HG03066 (cell line): ENCODE measurements around the gene DIP2C.
"Not testable (repeated sequence)": the region's sequence is repeated elsewhere in the genome, so short reads cannot be mapped to it uniquely, and the experiment has no call there.

Experiments
- ATAC-seq: cut with Tn5 transposase; IDR thresholded peaks from one replicate; pipeline ENCODE4 v1.9.1; 2021; ENCODE audit warnings: low read depth; ENCODE audit not compliant: unreplicated experiment

The DIP2C gene

DNA sequence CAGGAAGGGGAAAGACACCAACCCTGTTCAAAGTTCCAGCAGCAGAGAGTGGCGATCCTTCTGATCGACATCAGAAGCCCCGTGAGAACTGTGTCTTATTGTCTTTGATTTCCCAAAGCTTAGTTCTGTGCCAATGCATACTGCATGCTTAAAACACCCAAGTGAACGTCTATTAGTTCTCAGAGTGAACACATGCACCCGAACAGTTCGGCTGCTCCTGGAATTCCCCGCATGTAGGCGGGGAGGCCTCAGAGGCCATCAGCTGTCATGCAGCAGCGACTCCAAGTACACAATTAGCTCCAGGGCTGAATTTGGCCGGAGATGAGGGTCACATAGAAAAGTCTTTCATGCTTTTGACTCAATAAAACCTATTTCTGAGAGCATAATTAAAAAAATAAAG is 277.4 kb downstream of the DIP2C start:
- no peak for ATAC-seq

DNA sequence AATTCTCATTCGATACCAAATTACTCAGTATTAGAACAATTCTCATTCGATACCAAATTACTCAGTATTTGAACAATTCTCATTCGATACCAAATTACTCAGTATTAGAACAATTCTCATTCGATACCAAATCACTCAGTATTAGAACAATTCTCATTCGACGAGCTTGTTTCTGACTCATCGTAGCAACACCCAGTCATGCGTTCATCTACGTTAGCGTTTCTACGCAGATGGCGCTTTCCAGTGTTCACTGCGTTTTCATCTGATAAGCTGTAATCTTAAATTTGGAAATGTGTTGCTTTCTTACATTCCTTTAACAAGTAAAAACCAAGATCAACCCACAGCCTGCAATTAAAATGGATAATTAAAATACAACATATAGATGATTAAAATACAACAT is 277.9 kb downstream of the DIP2C start:
- no peak for ATAC-seq

DNA sequence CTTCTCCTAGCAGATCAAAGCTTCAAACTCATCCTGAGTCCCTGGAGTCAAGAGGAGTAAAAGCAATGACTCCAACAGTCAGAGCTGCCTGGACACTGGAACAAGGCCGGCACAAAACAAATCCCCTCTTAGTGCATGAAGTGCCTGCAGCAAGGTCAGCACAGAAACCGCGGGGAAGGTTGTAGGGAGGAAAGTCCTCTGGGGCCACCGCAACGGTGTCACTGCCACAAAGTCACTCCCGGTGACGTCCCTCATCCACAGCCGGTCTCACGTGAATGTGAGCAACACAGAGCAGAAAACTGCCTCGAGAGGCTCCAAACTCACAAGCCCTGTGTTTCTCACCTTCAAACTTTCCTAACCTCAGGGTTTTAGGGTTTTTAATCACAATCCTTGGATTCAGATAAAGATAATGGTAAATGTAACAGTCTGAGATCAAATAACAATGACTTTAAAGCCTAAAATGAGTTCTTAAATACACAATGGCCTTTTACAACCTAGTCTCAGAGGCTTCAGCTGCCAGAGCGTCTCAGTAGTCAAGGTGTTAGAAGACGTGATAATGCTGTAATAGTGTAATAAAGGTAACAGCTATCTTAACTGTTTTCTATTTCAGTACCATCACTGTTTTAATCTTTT is 279.9 kb downstream of the DIP2C start:
- ATAC-seq: no peak

DNA sequence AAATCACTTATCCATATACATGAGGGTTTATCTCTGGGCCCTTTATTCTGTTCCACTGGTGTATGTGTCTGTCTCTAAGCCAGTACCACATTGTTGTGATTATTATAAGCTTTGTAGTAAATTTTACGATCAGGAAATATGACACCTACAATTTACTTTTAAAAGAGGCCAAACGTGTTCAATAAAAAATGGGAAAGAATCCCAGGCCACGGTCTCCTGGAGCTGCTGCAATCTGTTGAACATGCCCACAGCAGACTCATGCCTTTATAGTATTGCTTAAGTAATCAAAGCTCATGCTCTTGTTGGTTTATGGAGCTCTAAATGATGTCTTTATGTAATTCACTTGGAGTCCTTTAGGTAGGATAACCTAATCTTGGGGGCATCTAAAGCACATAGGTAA is 281.2 kb downstream of the DIP2C start:
- no peak for ATAC-seq

DNA sequence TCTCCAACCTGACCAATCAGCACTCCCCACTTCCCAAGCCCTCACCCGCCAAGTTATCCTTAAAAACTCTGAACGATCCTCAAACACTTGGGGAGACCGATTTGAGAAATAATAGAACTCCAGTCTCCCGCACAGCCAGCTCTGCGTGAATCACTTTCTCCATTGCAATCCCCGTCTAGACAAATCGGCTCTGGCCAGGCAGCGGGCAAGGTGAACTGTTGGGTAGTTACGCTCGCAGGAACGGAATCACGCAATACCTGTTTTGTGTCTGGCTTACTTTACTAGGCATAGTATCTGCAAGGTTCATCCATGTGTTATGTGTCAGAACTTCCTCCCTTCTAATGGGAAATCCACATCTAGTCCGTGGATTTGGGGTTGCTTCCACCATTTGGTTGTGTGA is 282.5 kb downstream of the DIP2C start:
- no peak for ATAC-seq

DNA sequence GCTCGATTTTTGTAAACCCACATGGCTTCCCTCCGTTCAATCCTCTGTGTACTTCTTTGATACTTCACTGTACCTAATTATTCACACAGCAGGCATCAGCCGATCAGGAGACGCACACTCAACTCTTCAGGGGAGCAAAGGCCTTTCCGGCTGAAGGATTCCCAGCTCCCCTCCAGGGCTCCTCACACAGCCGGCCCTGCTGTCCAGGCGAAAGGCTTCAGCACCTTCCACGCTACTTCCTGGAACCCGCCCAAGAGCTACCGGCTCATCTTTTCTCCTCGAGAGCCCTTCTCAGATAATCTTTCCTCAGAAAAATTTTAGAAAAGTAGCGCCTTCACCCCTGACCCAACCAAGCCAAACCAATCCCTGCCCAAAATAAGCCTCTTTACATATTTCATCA is 283.8 kb downstream of the DIP2C start:
- no peak for ATAC-seq

DNA sequence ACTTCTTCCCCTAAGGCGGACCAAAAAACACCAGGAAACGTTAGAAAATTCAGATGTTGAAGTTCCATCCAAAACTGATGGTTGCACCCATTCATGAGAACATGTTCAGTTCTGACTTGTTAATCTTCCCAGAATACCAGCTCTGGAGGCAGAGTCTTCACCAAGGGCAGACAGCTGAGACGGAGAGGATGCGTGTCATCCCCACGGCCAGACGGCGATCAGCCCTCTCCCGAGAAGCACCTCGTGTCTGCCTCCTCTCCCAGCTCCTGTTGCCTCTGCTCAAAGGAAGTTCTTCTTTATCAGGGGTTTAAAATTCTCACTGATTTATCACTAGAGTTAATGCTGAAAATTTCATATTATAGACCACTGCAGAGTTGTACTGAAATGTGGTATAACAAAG is 284.5 kb downstream of the DIP2C start:
- no peak for ATAC-seq

DNA sequence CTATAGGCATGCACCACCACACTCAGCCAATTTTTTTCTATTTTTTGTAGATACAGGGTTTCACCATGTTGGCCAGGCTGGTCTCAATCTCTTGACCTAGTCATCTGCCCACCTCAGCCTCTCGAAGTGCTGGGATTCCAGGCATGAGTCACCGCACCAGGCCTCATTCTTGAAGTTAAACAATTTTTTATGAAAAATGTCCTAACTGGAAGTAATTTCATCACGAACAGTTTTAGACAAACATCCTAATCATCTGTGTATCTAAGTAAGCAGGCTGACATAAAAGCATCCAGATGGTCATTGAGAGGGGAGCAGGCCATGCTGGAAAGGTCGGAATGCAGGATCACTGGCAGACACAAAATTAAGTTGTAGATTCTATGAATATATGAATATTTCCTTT is 285.1 kb downstream of the DIP2C start:
- ATAC-seq: no peak

DNA sequence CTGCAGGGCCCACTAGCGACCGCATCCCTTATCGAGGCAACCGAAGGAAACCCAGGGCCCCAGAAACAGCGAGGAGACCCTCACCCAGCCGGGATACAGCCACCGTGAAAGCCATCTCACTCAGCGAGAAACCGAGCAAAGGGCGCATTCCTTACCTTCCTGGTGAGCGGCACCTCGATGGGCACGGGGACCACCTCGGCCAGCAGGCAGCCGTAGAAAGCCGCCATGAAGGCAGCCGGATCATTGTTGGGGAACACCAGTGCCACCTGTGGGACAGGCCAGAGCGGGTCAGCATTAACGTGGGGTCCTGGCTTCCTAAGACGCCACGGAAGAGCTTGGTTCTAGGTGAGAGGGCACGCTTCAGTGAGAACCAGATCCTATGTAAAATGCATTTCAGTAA is 290.5 kb downstream of the DIP2C start:
- ATAC-seq: no peak

DNA sequence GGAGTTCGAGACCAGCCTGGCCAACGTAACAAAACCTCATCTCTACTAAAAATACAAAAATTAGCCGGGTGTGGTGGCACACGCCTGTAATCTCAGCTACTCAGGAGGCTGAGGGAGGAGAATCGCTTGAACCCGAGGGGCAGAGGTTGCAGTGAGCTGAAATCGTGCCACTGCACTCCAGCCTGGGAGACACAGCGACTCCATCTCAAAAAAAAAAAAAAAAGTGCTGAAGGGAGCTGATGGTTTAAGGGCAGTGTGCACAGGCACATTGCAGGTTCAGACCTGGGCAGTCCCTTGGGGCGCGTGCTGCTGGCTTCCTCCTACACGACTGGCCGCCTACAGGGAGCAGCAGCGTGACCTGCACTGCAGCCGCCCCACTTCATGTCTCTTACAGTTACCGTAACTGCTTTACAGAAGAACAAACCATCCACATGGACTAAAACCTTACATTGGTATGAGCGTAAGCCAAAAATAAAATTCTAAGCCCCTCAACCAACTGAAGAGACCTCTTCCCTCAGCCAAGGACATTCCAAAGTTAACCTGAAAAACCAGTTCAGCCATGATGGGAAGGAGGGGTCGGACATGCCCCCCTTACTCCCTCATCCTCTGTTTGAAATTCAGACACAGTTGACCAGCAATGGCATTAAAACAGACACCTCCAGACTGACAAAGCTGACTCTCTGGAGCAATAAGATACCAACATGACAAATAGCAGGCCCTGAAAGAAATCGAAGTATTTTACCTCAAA is 292.0 kb downstream of the DIP2C start:
- ATAC-seq: no peak

DNA sequence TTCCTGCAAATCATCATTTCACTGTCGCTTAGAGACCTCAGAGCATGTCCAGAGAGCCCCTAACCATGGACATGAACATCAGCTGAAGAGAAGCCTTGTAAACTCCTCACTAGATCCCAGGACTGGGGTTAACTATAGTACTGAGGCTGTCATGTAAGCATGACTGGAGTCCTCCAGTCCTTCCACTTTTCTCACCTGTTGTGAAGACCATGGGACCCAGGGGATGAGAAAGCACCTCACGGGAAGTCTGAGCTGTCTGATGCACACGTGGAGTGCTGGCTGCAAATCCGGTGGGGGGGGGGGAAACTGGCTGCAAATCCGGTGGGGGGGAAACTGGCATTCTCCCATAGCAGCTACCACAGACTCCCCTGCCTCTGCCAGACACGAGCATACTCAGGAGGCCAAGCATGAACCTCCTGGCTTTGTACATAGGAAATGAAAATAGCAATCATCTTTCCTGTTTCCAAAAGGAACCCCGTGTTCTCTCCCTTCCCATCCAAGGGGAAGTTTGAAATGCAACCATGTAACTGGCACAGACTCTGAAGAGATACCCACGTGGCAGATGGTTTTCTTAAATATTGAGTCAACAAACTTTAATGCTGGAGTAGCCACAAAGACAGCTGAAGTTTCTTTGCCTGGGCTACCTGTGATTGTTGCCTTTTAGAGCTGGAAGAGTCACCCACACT is 292.8 kb downstream of the DIP2C start:
- no peak for ATAC-seq

DNA sequence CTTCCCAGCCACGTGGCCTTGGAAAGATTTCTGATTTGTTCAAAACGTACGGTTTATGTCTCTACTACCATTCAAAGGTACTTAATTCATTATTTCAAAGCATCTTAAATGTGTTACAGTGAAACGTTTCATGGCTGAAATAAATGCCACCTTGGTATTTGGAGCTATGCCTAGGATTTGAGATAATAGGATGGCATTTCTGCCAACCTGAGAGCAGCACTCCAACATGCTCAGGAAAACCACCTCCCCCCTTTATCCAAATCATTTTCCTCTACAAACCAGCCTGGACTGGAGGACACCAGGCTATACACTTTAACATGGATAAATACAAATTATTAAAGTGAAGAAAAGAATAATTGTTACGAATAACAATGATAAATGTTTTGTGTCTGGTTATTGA is 293.4 kb downstream of the DIP2C start:
- no peak for ATAC-seq

DNA sequence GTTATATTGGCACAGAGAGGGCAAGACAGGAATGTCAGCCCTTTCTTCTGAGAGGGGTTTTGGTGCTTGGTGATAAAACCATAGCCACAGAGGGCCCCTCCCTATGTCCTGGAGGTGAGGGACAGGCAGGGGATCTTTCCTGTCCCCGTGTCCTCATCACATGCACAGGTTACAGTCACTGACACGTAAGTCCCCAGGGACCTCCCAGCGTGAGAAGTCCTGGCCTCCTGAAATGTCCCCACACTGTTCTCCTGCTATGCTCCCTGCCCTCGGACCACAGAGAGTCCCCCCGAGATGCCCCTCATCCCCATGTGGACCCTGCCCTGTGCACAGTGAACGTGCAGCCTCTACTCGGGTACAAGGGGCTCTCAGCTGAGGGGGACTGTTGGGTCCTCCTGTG is 293.8 kb downstream of the DIP2C start:
- no peak for ATAC-seq

DNA sequence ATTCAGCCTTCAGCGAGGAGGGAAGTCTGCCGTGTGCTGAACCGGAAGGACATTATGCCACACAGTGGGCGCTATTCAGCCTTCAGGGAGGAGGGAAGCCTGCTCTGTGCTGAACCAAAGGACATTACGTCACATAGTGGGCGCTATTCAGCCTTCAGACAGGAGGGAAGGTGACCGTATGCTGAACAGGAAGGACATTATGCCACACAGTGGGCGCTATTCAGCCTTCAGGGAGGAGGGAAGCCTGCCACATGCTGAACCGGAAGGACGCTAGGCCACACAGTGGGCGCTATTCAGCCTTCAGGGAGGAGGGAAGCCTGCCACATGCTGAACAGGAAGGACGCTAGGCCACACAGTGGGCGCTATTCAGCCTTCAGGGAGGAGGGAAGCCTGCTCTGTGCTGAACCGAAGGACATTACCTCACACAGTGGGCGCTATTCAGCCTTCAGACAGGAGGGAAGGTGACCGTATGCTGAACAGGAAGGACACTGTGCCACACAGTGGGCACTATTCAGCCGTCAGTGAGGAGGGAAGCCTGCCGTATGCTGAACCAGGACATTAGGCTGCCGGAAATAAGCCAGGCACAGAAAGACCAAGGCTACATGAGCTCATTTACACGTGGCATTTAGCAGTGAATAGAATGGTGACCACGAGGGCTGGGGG is 294.9 kb downstream of the DIP2C start:
- ATAC-seq: not testable (repeated sequence)

DNA sequence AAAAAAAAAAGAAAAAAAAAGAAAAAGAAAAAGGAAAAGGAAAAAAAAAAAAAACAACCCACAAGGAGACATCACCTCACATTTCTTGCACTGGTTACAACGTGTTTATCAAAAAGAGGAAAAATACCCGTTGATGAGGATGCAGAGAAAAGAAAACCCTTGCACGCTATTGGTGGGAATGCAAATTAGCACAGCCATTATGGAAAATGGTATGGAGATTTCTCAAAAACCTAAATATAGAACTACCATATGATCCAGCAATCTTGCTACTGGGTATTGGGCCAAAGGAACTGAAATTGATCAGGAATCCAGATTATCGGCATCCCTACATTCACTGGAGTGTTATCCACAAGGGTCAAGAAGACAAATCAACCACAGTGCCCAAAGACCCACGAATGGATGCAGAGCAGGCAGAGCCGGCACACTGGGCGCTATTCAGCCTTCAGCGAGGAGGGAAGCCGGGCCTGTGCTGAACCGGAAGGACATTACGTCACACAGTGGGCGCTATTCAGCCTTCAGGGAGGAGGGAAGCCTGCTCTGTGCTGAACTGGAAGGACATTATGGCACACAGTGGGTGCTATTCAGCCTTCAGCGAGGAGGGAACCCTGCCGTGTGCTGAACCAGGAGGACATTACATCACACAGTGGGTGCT is 295.6 kb downstream of the DIP2C start:
- ATAC-seq: no peak

DNA sequence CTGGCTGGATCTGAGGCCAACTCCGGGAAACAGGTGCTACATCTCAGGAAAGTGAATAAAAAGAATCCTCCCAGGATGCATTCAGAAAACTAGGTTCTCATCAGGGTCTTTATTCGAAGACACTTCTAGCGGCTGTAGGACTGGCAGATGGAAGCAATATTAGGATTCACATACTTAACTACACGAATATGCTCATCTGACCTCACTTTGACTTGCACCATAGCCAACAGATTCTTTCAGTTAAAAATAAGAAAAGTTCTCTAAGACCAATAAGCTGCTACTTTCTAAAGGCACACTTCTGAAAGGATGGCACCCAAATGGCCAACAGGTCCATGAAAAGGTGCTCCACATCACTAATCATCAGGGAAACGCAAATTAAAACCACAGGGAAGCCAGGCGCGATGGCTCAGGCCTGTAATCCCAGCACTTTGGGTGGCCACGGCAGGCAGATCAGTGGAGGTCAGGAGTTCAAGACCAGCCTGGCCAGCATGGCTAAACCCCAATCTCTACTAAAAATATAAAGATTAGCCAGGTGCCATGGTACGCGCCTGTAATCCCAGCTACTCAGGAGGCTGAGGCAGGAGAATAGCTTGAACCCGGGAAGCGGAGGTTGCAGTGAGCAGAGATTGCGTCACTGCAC is 296.2 kb downstream of the DIP2C start:
- no peak for ATAC-seq

DNA sequence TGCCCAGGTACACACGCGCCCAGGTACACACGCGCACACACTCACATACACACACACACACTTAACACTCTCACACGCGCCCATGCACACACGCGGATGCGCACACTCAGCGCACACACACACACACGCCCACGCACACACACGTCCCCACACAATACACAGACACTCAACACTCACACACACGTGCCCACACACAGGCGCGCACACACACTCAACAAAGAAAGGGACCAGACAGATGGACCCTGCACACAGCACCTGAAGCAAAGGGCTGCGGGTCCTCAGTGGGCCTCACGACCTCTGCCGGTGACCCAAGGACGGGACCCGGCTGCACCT is 296.8 kb downstream of the DIP2C start:
- no peak for ATAC-seq

DNA sequence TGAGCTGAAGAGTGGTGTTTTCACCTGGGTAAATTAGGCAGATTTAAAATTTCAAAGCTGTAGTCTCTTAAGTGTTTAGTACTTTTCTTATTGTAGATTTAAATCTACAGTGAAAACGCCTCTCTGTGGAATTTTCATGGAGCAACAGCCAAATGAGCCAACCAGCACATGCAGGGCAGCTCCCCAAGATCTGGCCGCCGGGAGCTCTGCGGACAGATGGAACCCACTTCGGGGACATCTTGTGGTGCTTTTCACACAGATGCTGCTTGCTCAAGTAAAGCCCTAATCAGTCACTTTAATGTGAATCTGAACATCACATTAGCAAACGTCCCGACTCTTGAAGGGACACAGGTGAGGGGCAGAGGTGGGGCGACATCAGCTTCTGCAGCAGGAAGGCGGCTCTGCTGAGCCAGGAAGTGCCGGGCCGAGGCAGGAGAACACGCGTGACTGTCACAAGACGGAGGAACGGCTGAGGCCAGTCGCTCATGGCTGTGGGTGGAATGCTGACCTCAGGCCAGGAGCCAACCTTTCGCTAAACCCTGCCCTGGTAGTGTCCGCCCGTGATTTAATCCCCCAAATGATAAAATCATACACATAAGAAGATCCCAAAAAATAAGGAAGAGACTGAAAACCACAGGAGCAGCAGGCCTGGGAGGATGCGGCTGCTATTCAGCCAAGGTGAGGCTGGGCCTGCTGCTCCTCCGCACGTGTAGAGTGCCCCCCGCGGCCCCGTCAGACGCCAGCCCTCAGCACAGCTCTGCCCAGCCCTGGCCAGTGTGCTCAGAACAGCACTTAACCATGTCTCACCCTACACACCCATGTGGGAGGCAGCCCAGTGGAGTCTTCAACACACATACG is 297.4 kb downstream of the DIP2C start:
- ATAC-seq: no peak

DNA sequence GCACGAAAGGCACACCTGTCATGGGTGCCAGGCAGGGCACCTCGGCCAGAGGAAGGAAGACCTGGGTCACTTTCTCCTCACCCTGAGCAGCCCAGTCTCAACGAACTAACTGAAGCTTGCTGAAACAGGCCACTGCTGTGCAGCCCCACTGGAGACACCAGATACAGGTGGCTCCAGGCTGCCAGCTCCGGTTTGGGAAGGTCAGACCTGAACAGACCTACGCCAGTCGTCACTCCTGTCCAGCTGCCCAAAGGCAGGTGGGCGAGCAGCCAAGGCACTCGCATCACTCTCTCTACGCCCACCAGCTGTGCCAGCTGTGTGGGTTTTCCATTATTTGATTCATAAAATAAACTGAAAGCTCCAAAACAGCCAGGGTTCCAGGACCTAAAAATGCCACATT is 298.2 kb downstream of the DIP2C start:
- ATAC-seq: no peak
